ENCODE results near the gene MOB1A. TPM values are rescaled to one million over a fixed set of nuclear protein-coding genes. Genes with fewer than 3 reads are reported as not detected.

MOB1A gene
- total RNA-seq: 104 TPM
- 68.4 TPM for polyA plus RNA-seq
- long read RNA-seq, donor 1, full-length matches to known transcripts: 5 of 5 reads
- long read RNA-seq, donor 1, partial matches to known transcripts: 0 of 5 reads
- long read RNA-seq, donor 1, other reads (novel, unspliced or antisense): 0 of 5 reads
- long read RNA-seq, donor 2, full-length matches to known transcripts: 68 of 214 reads
- long read RNA-seq, donor 2, partial matches to known transcripts: 84 of 214 reads
- long read RNA-seq, donor 2, other reads (novel, unspliced or antisense): 62 of 214 reads
- long read RNA-seq, donor 3, full-length matches to known transcripts: 55 of 68 reads
- long read RNA-seq, donor 3, partial matches to known transcripts: 13 of 68 reads
- long read RNA-seq, donor 3, other reads (novel, unspliced or antisense): 0 of 68 reads
- long read RNA-seq, donor 4, full-length matches to known transcripts: 21 of 21 reads
- long read RNA-seq, donor 4, partial matches to known transcripts: 0 of 21 reads
- long read RNA-seq, donor 4, other reads (novel, unspliced or antisense): 0 of 21 reads
- long read RNA-seq, donor 5, full-length matches to known transcripts: 67 of 77 reads
- long read RNA-seq, donor 5, partial matches to known transcripts: 0 of 77 reads
- long read RNA-seq, donor 5, other reads (novel, unspliced or antisense): 10 of 77 reads
- long read RNA-seq, donor 6, full-length matches to known transcripts: 27 of 33 reads
- long read RNA-seq, donor 6, partial matches to known transcripts: 0 of 33 reads
- long read RNA-seq, donor 6, other reads (novel, unspliced or antisense): 6 of 33 reads
- long read RNA-seq, donor 7, full-length matches to known transcripts: 43 of 43 reads
- long read RNA-seq, donor 7, partial matches to known transcripts: 0 of 43 reads
- long read RNA-seq, donor 7, other reads (novel, unspliced or antisense): 0 of 43 reads
- long read RNA-seq, donor 8, full-length matches to known transcripts: 32 of 32 reads
- long read RNA-seq, donor 8, partial matches to known transcripts: 0 of 32 reads
- long read RNA-seq, donor 8, other reads (novel, unspliced or antisense): 0 of 32 reads
- long read RNA-seq, donor 9, full-length matches to known transcripts: 30 of 30 reads
- long read RNA-seq, donor 9, partial matches to known transcripts: 0 of 30 reads
- long read RNA-seq, donor 9, other reads (novel, unspliced or antisense): 0 of 30 reads
- long read RNA-seq, donor 10, full-length matches to known transcripts: 39 of 39 reads
- long read RNA-seq, donor 10, partial matches to known transcripts: 0 of 39 reads
- long read RNA-seq, donor 10, other reads (novel, unspliced or antisense): 0 of 39 reads

DNA sequence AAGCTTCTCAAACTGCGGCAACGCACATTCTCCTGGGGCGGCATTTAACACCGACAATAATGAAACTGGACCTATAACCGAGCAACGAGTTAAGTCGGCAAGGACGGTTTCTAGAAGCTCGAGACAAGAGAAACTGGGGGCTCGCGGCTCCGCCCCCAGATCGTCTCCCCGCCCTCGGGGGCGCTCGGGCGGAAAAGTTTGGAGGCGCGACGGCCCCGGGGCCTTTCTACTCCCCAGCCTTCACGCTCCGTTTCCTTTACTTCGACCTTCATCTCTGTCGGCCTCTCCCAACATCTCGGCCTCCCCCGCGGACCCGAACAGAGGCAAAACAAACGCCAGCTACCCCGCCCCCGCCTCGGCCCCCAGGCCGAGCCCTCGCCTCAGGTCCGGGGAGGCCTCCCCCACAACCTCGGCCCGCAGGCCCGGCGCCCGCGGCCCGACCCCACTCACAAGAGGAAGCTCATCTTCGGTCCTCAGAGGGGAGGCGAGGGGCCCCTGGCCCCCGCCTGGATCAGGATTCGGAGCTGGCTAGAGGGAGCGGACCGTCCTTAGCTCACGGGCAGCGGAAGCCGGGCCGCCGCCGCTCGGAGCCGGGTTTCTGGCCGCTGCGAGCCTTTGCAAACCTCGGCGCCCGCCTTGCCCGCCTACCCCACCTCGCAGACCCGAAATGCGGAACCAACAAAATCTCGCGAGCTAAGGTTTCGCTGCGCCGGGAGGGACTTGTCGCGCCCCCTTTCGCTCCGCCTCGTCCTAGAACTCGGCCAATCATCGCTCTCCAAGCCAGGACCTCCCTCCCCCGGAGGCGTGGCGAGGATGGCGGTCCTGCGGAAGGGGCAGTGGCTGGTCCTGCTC, at the start of gene MOB1A:
MOB1A (minus strand) TSS at position 669 of the 852 bp plus-strand sequence; CDS start at position 464, 205 bp downstream.
- Histone ChIP-seq H3K4me3 (ENCODE audit: low read length in 2 of 2) (peak within 1 kb of the TSS; percentile 77 to 87), H3K27me3 (ENCODE audit: control insufficient read depth in 2 of 2, insufficient read depth in 1 of 2, low read length in 1 of 2) (no peaks in the 10 kb centered on the region), H3K27ac (ENCODE audit: low read depth in 1 of 2, low read length in 1 of 2) (peak within 1 kb of the TSS; percentile 97 to 98), H3K36me3 (ENCODE audit: control insufficient read depth in 2 of 2, insufficient read depth in 2 of 2, low read length in 1 of 2) (peaks cover 0 to 6% of the 10 kb centered on the region in 2 donors), H3K4me1 (ENCODE audit: control insufficient read depth in 2 of 2, insufficient read depth in 2 of 2, low read length in 2 of 2) (peaks cover 5 to 10% of the 10 kb centered on the region in 2 donors), H3K9me3 (ENCODE audit: control insufficient read depth in 2 of 2, insufficient read depth in 1 of 2, low read length in 1 of 2) (peaks cover 0 to 8% of the 10 kb centered on the region in 2 donors)
- peak; percentile 94 to 99 (median 98) for DNase-seq (ENCODE audit: low read depth in 6 of 9, low spot score in 9 of 9)
- under 1% methylated on average over 84 of the region's 84 CpGs for WGBS

DNA sequence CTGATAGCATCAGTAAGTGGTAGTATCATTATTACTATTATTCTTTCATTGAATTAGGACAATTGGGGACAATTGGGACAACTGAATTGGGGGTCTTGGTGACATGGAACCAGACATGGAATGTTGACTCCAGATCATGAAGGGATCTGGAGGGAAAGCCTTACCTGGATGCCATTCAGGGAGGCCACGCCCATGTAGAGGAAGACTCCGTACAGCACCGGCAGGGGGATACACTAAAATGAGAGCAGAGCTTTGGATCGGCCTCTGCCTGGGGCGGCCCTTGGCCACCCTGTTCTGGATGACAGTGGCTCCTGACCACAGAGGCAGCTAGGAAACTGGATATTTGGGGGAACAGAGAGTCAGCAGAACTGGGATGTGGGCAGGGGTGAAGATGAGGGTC, 49.0 kb upstream of the MOB1A start:
- DNase-seq (ENCODE audit: low read depth in 6 of 9, low spot score in 9 of 9): no peak
- H3K4me1 ChIP-seq (ENCODE audit: control insufficient read depth in 2 of 2, insufficient read depth in 2 of 2, low read length in 2 of 2): no peaks in the 10 kb centered on the region
- H3K36me3 ChIP-seq (ENCODE audit: control insufficient read depth in 2 of 2, insufficient read depth in 2 of 2, low read length in 1 of 2): no peaks in the 10 kb centered on the region
- H3K27me3 ChIP-seq (ENCODE audit: control insufficient read depth in 2 of 2, insufficient read depth in 1 of 2, low read length in 1 of 2): no peaks in the 10 kb centered on the region
- H3K27ac ChIP-seq (ENCODE audit: low read depth in 1 of 2, low read length in 1 of 2): no peak overlapping the region
- WGBS: 98% methylated on average over 5 of the region's 5 CpGs
- no peak overlapping the region for H3K4me3 ChIP-seq (ENCODE audit: low read length in 2 of 2)
- H3K9me3 ChIP-seq (ENCODE audit: control insufficient read depth in 2 of 2, insufficient read depth in 1 of 2, low read length in 1 of 2): no peaks in the 10 kb centered on the region

GRCh38 chr2:74226648-74227213, 48.1 kb upstream of the MOB1A start:
- Histone ChIP-seq H3K27me3 (ENCODE audit: control insufficient read depth in 2 of 2, insufficient read depth in 1 of 2, low read length in 1 of 2) (no peaks in the 10 kb centered on the region), H3K36me3 (ENCODE audit: control insufficient read depth in 2 of 2, insufficient read depth in 2 of 2, low read length in 1 of 2) (no peaks in the 10 kb centered on the region), H3K9me3 (ENCODE audit: control insufficient read depth in 2 of 2, insufficient read depth in 1 of 2, low read length in 1 of 2) (no peaks in the 10 kb centered on the region), H3K4me1 (ENCODE audit: control insufficient read depth in 2 of 2, insufficient read depth in 2 of 2, low read length in 2 of 2) (no peaks in the 10 kb centered on the region), H3K27ac (ENCODE audit: low read depth in 1 of 2, low read length in 1 of 2) (no peak overlapping the region), H3K4me3 (ENCODE audit: low read length in 2 of 2) (no peak overlapping the region)
- 97% methylated on average over 21 of the region's 21 CpGs for WGBS
- DNase-seq (ENCODE audit: low read depth in 6 of 9, low spot score in 9 of 9): no peak

GRCh38 chr2:74225698-74226459, 47.2 kb upstream of the MOB1A start:
- no peak for DNase-seq (ENCODE audit: low read depth in 6 of 9, low spot score in 9 of 9)
- H3K9me3 ChIP-seq (ENCODE audit: control insufficient read depth in 2 of 2, insufficient read depth in 1 of 2, low read length in 1 of 2): no peaks in the 10 kb centered on the region
- no peaks in the 10 kb centered on the region for H3K27me3 ChIP-seq (ENCODE audit: control insufficient read depth in 2 of 2, insufficient read depth in 1 of 2, low read length in 1 of 2)
- no peak overlapping the region for H3K27ac ChIP-seq (ENCODE audit: low read depth in 1 of 2, low read length in 1 of 2)
- no peaks in the 10 kb centered on the region for H3K4me1 ChIP-seq (ENCODE audit: control insufficient read depth in 2 of 2, insufficient read depth in 2 of 2, low read length in 2 of 2)
- WGBS: 95% methylated on average over 4 of the region's 4 CpGs
- no peaks in the 10 kb centered on the region for H3K36me3 ChIP-seq (ENCODE audit: control insufficient read depth in 2 of 2, insufficient read depth in 2 of 2, low read length in 1 of 2)
- H3K4me3 ChIP-seq (ENCODE audit: low read length in 2 of 2): no peak overlapping the region

DNA sequence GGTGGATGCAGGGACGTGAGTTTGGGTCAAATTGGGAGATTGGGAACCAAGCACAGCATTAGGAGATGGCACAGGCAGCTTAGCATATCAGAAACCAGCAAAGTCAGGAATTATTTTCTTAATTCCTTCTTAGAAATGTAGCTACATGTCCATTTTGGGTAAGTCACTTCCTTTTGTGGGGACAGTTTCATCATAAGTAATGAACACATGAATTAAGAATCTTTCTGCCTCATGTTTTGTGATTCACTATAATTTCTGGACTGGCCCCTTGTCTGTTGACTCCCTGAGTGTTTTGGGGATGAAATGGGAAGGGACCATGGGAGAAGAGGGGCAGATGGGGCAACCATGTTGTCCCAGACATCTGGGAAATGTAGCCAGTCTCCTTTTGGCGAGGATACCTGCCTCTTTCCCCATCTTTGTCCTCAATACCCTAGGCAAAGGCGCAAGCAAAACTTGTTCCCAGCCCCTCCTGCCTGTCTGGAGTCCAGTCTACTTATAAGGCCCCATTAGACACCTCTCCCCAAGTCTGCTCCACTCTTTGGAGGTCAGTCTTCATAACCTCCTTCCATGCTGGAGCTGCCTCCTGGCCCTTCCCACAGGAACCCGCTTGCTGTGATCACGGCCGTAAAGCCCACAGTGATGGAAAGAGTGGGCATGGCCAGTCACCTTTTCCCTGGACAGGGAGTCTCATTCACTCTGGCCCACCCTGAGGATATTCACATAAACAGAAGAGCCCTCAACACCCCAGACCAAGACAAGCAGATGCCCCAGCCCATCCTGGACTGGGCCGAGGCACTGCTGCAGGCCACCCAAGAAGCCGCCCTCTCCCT, 45.5 kb upstream of the MOB1A start:
- H3K4me3 ChIP-seq (ENCODE audit: low read length in 2 of 2): no peak overlapping the region
- no peaks in the 10 kb centered on the region for H3K9me3 ChIP-seq (ENCODE audit: control insufficient read depth in 2 of 2, insufficient read depth in 1 of 2, low read length in 1 of 2)
- no peaks in the 10 kb centered on the region for H3K36me3 ChIP-seq (ENCODE audit: control insufficient read depth in 2 of 2, insufficient read depth in 2 of 2, low read length in 1 of 2)
- H3K27ac ChIP-seq (ENCODE audit: low read depth in 1 of 2, low read length in 1 of 2): no peak overlapping the region
- DNase-seq (ENCODE audit: low read depth in 6 of 9, low spot score in 9 of 9): no peak
- no peaks in the 10 kb centered on the region for H3K4me1 ChIP-seq (ENCODE audit: control insufficient read depth in 2 of 2, insufficient read depth in 2 of 2, low read length in 2 of 2)
- WGBS: 97% methylated on average over 8 of the region's 8 CpGs
- H3K27me3 ChIP-seq (ENCODE audit: control insufficient read depth in 2 of 2, insufficient read depth in 1 of 2, low read length in 1 of 2): no peaks in the 10 kb centered on the region

DNA sequence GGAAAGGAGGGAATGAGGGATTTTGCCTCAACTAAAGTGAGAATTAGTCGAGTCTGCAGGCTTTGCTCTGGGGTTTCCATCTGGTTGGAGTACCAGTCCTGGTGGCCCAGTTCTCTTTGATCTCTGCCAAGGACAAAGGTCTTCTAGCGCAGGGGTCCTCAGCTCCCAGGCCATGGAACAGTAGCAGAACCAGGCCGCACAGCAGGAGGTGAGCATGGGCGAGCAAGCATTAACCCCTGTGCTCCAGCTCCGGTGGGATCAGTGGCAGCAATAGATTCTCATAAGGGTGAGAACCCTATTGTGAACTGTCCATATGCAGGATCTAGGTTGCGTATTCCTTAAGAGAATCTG, 43.6 kb upstream of the MOB1A start:
- Histone ChIP-seq H3K27ac (ENCODE audit: low read depth in 1 of 2, low read length in 1 of 2) (no peak overlapping the region), H3K36me3 (ENCODE audit: control insufficient read depth in 2 of 2, insufficient read depth in 2 of 2, low read length in 1 of 2) (no peaks in the 10 kb centered on the region), H3K9me3 (ENCODE audit: control insufficient read depth in 2 of 2, insufficient read depth in 1 of 2, low read length in 1 of 2) (no peaks in the 10 kb centered on the region), H3K4me1 (ENCODE audit: control insufficient read depth in 2 of 2, insufficient read depth in 2 of 2, low read length in 2 of 2) (no peaks in the 10 kb centered on the region), H3K4me3 (ENCODE audit: low read length in 2 of 2) (no peak overlapping the region), H3K27me3 (ENCODE audit: control insufficient read depth in 2 of 2, insufficient read depth in 1 of 2, low read length in 1 of 2) (no peaks in the 10 kb centered on the region)
- no peak for DNase-seq (ENCODE audit: low read depth in 6 of 9, low spot score in 9 of 9)
- over 99% methylated on average over 6 of the region's 6 CpGs for WGBS

GRCh38 chr2:74221604-74222299, 43.1 kb upstream of the MOB1A start:
- peaks cover 0 to 3% of the 10 kb centered on the region in 2 donors for H3K36me3 ChIP-seq (ENCODE audit: control insufficient read depth in 2 of 2, insufficient read depth in 2 of 2, low read length in 1 of 2)
- WGBS: 98% methylated on average over 6 of the region's 6 CpGs
- H3K4me3 ChIP-seq (ENCODE audit: low read length in 2 of 2): no peak overlapping the region
- no peaks in the 10 kb centered on the region for H3K4me1 ChIP-seq (ENCODE audit: control insufficient read depth in 2 of 2, insufficient read depth in 2 of 2, low read length in 2 of 2)
- no peaks in the 10 kb centered on the region for H3K9me3 ChIP-seq (ENCODE audit: control insufficient read depth in 2 of 2, insufficient read depth in 1 of 2, low read length in 1 of 2)
- no peak overlapping the region for H3K27ac ChIP-seq (ENCODE audit: low read depth in 1 of 2, low read length in 1 of 2)
- DNase-seq (ENCODE audit: low read depth in 6 of 9, low spot score in 9 of 9): no peak
- H3K27me3 ChIP-seq (ENCODE audit: control insufficient read depth in 2 of 2, insufficient read depth in 1 of 2, low read length in 1 of 2): no peaks in the 10 kb centered on the region
